Tibial nerve (tissue), 4 donors: ENCODE data around the gene REG4. TPM values are rescaled to one million over a fixed set of nuclear protein-coding genes. Genes with fewer than 3 reads are reported as not detected.

Experiments used
- DNase-seq, 2 donors: peaks; one replicate each; pipeline ENCODE4 v3.0.0-alpha.2; 2019; ENCODE audit warnings: low spot score in 2 of 2
- H3K27ac ChIP-seq, 4 donors: fragments of 200-600 bp; sonication (generic) in 3 of 4; one replicate each; pipeline ENCODE4 v1.5.1; 2017 to 2019; ENCODE audit warnings: mild to moderate bottlenecking in 1 of 4
- H3K27me3 ChIP-seq, 2 donors: fragments of 200-600 bp; sonication (generic) in 1 of 2; one replicate each; pipeline versions ENCODE4 v1.5.1 to v1.6.0; 2017 to 2019
- H3K36me3 ChIP-seq, 3 donors: fragments of 200-600 bp; sonication (generic); one replicate each; pipeline ENCODE4 v1.5.1; 2018 to 2019
- H3K4me1 ChIP-seq, 4 donors: fragments of 200-600 bp; sonication (generic) in 3 of 4; one replicate each; pipeline ENCODE4 v1.5.1; 2017 to 2019
- H3K4me3 ChIP-seq, 4 donors: fragments of 200-600 bp; sonication (generic) in 3 of 4; one replicate each; pipeline ENCODE4 v1.5.1; 2017 to 2019; ENCODE audit warnings: mild to moderate bottlenecking in 1 of 4, moderate library complexity in 1 of 4
- H3K9me3 ChIP-seq, 4 donors: fragments of 200-600 bp; sonication (generic) in 3 of 4; one replicate each; pipeline ENCODE4 v1.5.1; 2017 to 2019
- CTCF ChIP-seq, 5 experiments: fragments of 200-600 bp in 3 of 5; fragments of 450-650 bp in 2 of 5; sonication (generic) in 3 of 5; IDR thresholded peaks; one replicate each; pipeline ENCODE4 v1.5.1; 2016 to 2019; ENCODE audit warnings: antibody characterized with exemption in 5 of 5, mild to moderate bottlenecking in 3 of 5, moderate library complexity in 2 of 5
- EP300 ChIP-seq, 2 donors: sonication (generic); formaldehyde crosslinking; IDR thresholded peaks; one replicate each; pipeline ENCODE4 v1.6.1; 2017; ENCODE audit warnings: antibody characterized with exemption in 2 of 2, mild to moderate bottlenecking in 1 of 2
- POLR2A ChIP-seq, 2 donors: fragments of 450-650 bp; IDR thresholded peaks; one replicate each; pipeline ENCODE4 v1.6.1; 2017; ENCODE audit warnings: antibody characterized with exemption in 2 of 2, mild to moderate bottlenecking in 2 of 2, moderate library complexity in 2 of 2
- WGBS, 2 donors: methylation state at CpG; one replicate each; pipeline ENCODE4 v1.1.5; 2018; 5-methylcytosine and 5-hydroxymethylcytosine counted together
- total RNA-seq, 4 donors: library from RNA; depleted of rRNA; stranded (reverse); fragments of >200 nt; gene quantifications; one replicate each; pipeline ENCODE4 v1.1.0, GENCODE V29; 2016

REG4 gene
- total RNA-seq, 4 donors from 2014 or later = not detected

- no peak overlapping the region for H3K4me3 ChIP-seq
- no peak for TF ChIP-seq CTCF (IDR thresholded peaks at IDR 0.05)
- TF ChIP-seq POLR2A (IDR thresholded peaks at IDR 0.05) = no peak
- no peak for TF ChIP-seq EP300 (IDR thresholded peaks at IDR 0.05)
- no peaks in the 10 kb centered on the region for H3K36me3 ChIP-seq
- H3K9me3 ChIP-seq = no peaks in the 10 kb centered on the region
- WGBS, 2 donors = 80 to 84% methylated on average over 15 of the region's 15 CpGs
- H3K27me3 ChIP-seq = no peaks in the 10 kb centered on the region
- no peak overlapping the region for H3K27ac ChIP-seq
- DNase-seq = no peak
- H3K4me1 ChIP-seq = no peaks in the 10 kb centered on the region
Observed at GRCh38 chr1:119799599-119800177, 11.6 kb downstream of the REG4 start.

- Histone ChIP-seq H3K4me3 (no peak overlapping the region), H3K9me3 (no peaks in the 10 kb centered on the region), H3K36me3 (no peaks in the 10 kb centered on the region), H3K27ac (no peak overlapping the region), H3K4me1 (no peaks in the 10 kb centered on the region), H3K27me3 (no peaks in the 10 kb centered on the region)
- no peak for TF ChIP-seq CTCF (IDR thresholded peaks at IDR 0.05)
- no peak for TF ChIP-seq EP300 (IDR thresholded peaks at IDR 0.05)
- TF ChIP-seq POLR2A (IDR thresholded peaks at IDR 0.05) = no peak
- no peak for DNase-seq
- WGBS, 2 donors = 79 to 83% methylated on average over 4 of the region's 4 CpGs
Observed at GRCh38 chr1:119799003-119799402, 12.3 kb downstream of the REG4 start.

- WGBS, 2 donors = 91 to 97% methylated on average over 7 of the region's 7 CpGs
- TF ChIP-seq EP300 (IDR thresholded peaks at IDR 0.05) (no peak), CTCF (IDR thresholded peaks at IDR 0.05) (no peak), POLR2A (IDR thresholded peaks at IDR 0.05) (no peak)
- Histone ChIP-seq H3K4me1 (no peaks in the 10 kb centered on the region), H3K4me3 (no peak overlapping the region), H3K27me3 (no peaks in the 10 kb centered on the region), H3K9me3 (no peaks in the 10 kb centered on the region), H3K27ac (no peak overlapping the region), H3K36me3 (no peaks in the 10 kb centered on the region)
- DNase-seq = no peak
Observed at GRCh38 chr1:119797606-119798005, 13.7 kb downstream of the REG4 start.

- no peaks in the 10 kb centered on the region for H3K27me3 ChIP-seq
- 44 to 69% methylated on average over 1 of the region's 1 CpG for WGBS, 2 donors
- no peak for DNase-seq
- no peaks in the 10 kb centered on the region for H3K36me3 ChIP-seq
- TF ChIP-seq POLR2A (IDR thresholded peaks at IDR 0.05) = no peak
- TF ChIP-seq EP300 (IDR thresholded peaks at IDR 0.05) = no peak
- no peak for TF ChIP-seq CTCF (IDR thresholded peaks at IDR 0.05)
- H3K9me3 ChIP-seq = no peaks in the 10 kb centered on the region
- no peak overlapping the region for H3K4me3 ChIP-seq
- no peak overlapping the region for H3K27ac ChIP-seq
- no peaks in the 10 kb centered on the region for H3K4me1 ChIP-seq
Observed at GRCh38 chr1:119797162-119797561, 14.1 kb downstream of the REG4 start.

GRCh38 chr1:119795261-119796200, 15.7 kb downstream of the REG4 start:
- WGBS, 2 donors = 82 to 86% methylated on average over 9 of the region's 9 CpGs
- DNase-seq = no peak
- H3K27me3 ChIP-seq = no peaks in the 10 kb centered on the region
- H3K27ac ChIP-seq = no peak overlapping the region
- TF ChIP-seq CTCF (IDR thresholded peaks at IDR 0.05) (no peak), EP300 (IDR thresholded peaks at IDR 0.05) (no peak), POLR2A (IDR thresholded peaks at IDR 0.05) (no peak)
- no peak overlapping the region for H3K4me3 ChIP-seq
- no peaks in the 10 kb centered on the region for H3K9me3 ChIP-seq
- H3K4me1 ChIP-seq = no peaks in the 10 kb centered on the region
- H3K36me3 ChIP-seq = no peaks in the 10 kb centered on the region
